Measurements from ENCODE around the gene FAM98A. TPM values are rescaled to one million over a fixed set of nuclear protein-coding genes. Genes with fewer than 3 reads are reported as not detected.
A peak's percentile ranks its signal among the peaks of the same experiment; 100 is the strongest.

The FAM98A gene
- 10 to 100 TPM; 10.1 to 58.8 (median 47.7) TPM for total RNA-seq
- 100 to 1,000 TPM in 1 of 2 donors, 10 to 100 TPM in 1; 36.8 to 107 TPM for polyA plus RNA-seq
- long read RNA-seq, donor 1, transcript FAM98A-201 (8 exons, 2,816 nt): major isoform, 8 of 19 reads
- long read RNA-seq, donor 1, partial matches to known transcripts: 6 of 19 reads
- long read RNA-seq, donor 1, other reads (novel, unspliced or antisense): 4 of 19 reads
- long read RNA-seq, donor 2, transcript FAM98A-201 (8 exons, 2,816 nt): major isoform, 23 of 36 reads
- long read RNA-seq, donor 2, partial matches to known transcripts: 5 of 36 reads
- long read RNA-seq, donor 2, other reads (novel, unspliced or antisense): 0 of 36 reads
- long read RNA-seq, donor 3, transcript FAM98A-201 (8 exons, 2,816 nt): major isoform, 14 of 22 reads
- long read RNA-seq, donor 3, partial matches to known transcripts: 3 of 22 reads
- long read RNA-seq, donor 3, other reads (novel, unspliced or antisense): 5 of 22 reads

DNA sequence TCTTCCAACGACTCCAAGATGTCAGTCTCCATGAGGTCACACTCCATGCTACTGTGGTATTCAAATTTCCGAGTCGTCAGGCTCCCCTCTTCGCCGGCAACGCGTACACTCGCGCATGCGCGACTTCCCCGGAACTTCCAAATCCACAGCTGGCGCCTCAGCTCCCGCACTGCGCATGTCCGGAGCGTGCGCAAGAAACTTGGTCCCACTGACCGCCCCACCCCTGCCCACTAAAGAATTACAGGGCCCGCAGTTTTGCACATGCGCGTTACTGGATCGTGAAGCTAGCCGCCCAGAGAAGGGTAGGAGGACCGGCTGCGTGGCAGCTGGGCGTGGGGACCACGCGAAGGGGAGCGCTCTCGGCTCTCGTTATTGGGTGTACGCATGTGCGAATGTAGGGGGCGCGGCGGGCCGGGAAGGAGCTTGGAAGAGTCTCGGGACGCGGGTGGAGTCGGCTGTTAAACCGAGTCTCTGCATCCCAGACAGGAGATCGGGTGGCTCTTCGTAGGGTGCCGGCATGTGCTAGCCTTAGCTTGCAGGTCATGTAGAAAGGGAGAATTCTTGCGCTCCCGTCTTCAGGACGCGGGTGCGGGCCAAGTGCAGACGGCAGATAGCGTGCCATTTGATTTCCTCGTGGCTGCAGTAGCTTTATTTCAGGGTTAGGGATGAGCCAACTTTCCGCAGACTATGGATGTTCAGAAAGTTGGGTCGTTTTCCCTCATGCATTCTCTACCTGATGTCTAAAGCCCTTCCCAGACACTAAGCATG lies at the start of gene FAM98A:
FAM98A (minus strand) TSS at position 125 of the 768 bp plus-strand sequence; CDS start at position 47, 78 bp downstream.
- no peaks in the 10 kb centered on the region for H3K27me3 ChIP-seq
- peaks cover 2% of the 10 kb centered on the region for H3K4me1 ChIP-seq (ENCODE audit: insufficient read depth)
- DNase-seq: peak; percentile 98 to 100 (median 99)
- WGBS, 3 donors: 0 to 1% (median 1%) methylated on average over 42 to 56 of the region's 56 CpGs
- no peaks in the 10 kb centered on the region for H3K9me3 ChIP-seq
- peak within 1 kb of the TSS in 1 of 2 donors; percentile 61 for H3K27ac ChIP-seq
- TF ChIP-seq EP300 (IDR thresholded peaks at IDR 0.05) (no peak), POLR2A (IDR thresholded peaks at IDR 0.05) (peak; percentile 4)
- TF ChIP-seq, protein P1, sequence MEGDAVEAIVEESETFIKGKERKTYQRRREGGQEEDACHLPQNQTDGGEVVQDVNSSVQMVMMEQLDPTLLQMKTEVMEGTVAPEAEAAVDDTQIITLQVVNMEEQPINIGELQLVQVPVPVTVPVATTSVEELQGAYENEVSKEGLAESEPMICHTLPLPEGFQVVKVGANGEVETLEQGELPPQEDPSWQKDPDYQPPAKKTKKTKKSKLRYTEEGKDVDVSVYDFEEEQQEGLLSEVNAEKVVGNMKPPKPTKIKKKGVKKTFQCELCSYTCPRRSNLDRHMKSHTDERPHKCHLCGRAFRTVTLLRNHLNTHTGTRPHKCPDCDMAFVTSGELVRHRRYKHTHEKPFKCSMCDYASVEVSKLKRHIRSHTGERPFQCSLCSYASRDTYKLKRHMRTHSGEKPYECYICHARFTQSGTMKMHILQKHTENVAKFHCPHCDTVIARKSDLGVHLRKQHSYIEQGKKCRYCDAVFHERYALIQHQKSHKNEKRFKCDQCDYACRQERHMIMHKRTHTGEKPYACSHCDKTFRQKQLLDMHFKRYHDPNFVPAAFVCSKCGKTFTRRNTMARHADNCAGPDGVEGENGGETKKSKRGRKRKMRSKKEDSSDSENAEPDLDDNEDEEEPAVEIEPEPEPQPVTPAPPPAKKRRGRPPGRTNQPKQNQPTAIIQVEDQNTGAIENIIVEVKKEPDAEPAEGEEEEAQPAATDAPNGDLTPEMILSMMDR (IDR thresholded peaks at IDR 0.05): peak in 1 of 3 donors; percentile 15
- H3K4me3 ChIP-seq: peak within 1 kb of the TSS; percentile 96
- intact Hi-C loops (cut with DNase I): loop anchor here in 1 of 4 donors (10.0 kb wide), 1 partner anchor 565 kb away; no protein-coding TSS in a partner anchor
- no peaks in the 10 kb centered on the region for H3K36me3 ChIP-seq

DNA sequence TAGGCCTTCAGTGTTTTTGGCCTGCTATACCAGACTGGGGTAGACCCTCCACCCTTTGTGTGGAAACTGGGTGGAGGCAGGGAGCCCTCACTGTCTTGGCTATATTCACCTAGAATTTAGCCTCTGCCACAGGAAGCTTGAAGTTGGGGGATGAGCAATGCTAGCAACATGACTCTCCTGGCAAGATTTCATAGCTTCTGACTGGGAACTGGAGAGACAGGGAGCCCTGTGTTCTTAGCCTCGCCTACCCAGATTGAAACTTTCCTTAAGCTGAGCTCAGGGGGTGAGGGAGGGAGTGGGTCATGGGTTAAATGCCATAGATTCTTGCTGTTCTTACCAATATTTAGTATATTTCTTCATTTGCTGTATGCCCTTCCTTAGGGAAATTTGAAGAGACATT lies 46.8 kb upstream of the FAM98A start:
- intact Hi-C loops (cut with DNase I): no loop called here
- WGBS, 3 donors: 22 to 39% (median 24%) methylated on average over 1 of the region's 1 CpG
- Histone ChIP-seq H3K27ac (no peak overlapping the region), H3K36me3 (no peaks in the 10 kb centered on the region), H3K9me3 (no peaks in the 10 kb centered on the region), H3K4me1 (ENCODE audit: insufficient read depth) (no peaks in the 10 kb centered on the region), H3K27me3 (no peaks in the 10 kb centered on the region), H3K4me3 (no peak overlapping the region)
- TF ChIP-seq, protein P1 (IDR thresholded peaks at IDR 0.05): no peak
- TF ChIP-seq POLR2A (IDR thresholded peaks at IDR 0.05) (no peak), EP300 (IDR thresholded peaks at IDR 0.05) (no peak)
- no peak for DNase-seq

DNA sequence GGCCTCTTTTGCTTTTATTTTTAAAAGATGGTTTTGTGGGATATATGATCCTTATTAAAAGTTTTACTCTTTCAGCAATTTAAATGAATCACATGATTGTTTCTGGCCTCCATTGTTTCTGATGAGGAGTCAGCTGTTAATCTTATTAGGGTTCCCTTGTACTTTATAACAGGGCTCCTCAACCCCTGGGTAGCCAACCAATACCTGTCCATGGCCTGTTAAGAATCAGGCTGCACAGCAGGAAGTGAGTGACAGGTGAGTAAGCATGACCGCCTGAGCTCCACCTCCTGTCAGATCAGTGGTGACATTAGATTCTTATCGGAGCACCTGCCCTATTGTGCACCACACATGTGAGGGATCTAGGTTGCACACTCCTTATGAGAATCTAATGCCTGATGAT lies 45.1 kb upstream of the FAM98A start:
- Histone ChIP-seq H3K4me3 (no peak overlapping the region), H3K4me1 (ENCODE audit: insufficient read depth) (no peaks in the 10 kb centered on the region), H3K27ac (no peak overlapping the region), H3K9me3 (no peaks in the 10 kb centered on the region), H3K36me3 (no peaks in the 10 kb centered on the region), H3K27me3 (no peaks in the 10 kb centered on the region)
- intact Hi-C loops (cut with DNase I): no loop called here
- TF ChIP-seq, protein P1 (IDR thresholded peaks at IDR 0.05): no peak
- no peak for TF ChIP-seq POLR2A (IDR thresholded peaks at IDR 0.05)
- TF ChIP-seq EP300 (IDR thresholded peaks at IDR 0.05): no peak
- WGBS, 3 donors: 99 to 100% (median 100%) methylated on average over 2 of the region's 2 CpGs
- DNase-seq: no peak

DNA sequence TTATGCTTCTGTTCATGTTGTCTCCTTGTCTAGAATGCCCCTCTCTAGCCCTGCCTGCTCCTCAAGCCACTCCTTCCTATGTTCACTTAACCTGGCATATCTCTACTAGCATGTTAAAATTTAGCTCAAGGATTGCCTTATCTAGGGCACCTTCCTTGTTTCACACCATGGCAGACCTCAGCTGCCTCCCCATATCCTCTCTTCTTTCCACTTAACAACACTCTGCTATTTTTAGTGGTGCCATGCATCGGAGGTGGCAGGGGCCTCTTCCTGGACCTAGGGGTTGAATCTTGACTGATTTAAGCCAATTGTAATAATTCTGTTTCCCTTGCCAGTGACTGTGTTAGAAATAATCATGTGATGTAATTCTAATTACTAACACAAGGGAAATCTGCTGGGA lies 36.9 kb upstream of the FAM98A start:
- TF ChIP-seq POLR2A (IDR thresholded peaks at IDR 0.05): no peak
- TF ChIP-seq EP300 (IDR thresholded peaks at IDR 0.05): no peak
- TF ChIP-seq, protein P1 (IDR thresholded peaks at IDR 0.05): no peak
- WGBS, 3 donors: 85 to 93% (median 88%) methylated on average over 1 of the region's 1 CpG
- Histone ChIP-seq H3K36me3 (no peaks in the 10 kb centered on the region), H3K27me3 (no peaks in the 10 kb centered on the region), H3K27ac (no peak overlapping the region), H3K9me3 (no peaks in the 10 kb centered on the region), H3K4me1 (ENCODE audit: insufficient read depth) (no peaks in the 10 kb centered on the region), H3K4me3 (no peak overlapping the region)
- intact Hi-C loops (cut with DNase I): no loop called here
- DNase-seq: no peak

All from ovary (tissue), 10 donors.